HEK293 (cell line): Measurements from ENCODE around the gene DENND6B.

Source experiments
- GFI1B ChIP-seq: fragments of 450-650 bp; formaldehyde crosslinking; IDR thresholded peaks from 2 replicates; pipeline ENCODE4 v1.5.1; 2016; ENCODE audit warnings: missing biosample characterization, missing genetic modification characterization
- GLI2 ChIP-seq: fragments of 450-650 bp; formaldehyde crosslinking; IDR thresholded peaks from 2 replicates; pipeline ENCODE4; 2017; ENCODE audit warnings: missing biosample characterization, missing genetic modification characterization, low read depth, borderline replicate concordance
- GLIS1 ChIP-seq: fragments of 450-650 bp; formaldehyde crosslinking; IDR thresholded peaks from 2 replicates; pipeline ENCODE4 v1.5.1; 2016; ENCODE audit warnings: missing biosample characterization, missing genetic modification characterization
- GLIS2 ChIP-seq: fragments of 450-650 bp; formaldehyde crosslinking; IDR thresholded peaks from 2 replicates; pipeline ENCODE4 v1.5.1; 2016; ENCODE audit warnings: missing biosample characterization, missing genetic modification characterization
- MZF1 ChIP-seq: fragments of 450-650 bp; formaldehyde crosslinking; IDR thresholded peaks from 2 replicates; pipeline ENCODE4 v1.5.1; 2017; ENCODE audit warnings: missing biosample characterization, missing genetic modification characterization, borderline replicate concordance
- OVOL3 ChIP-seq: fragments of 450-650 bp; formaldehyde crosslinking; IDR thresholded peaks from 2 replicates; pipeline ENCODE4 v1.5.1; 2016; ENCODE audit warnings: missing biosample characterization, missing genetic modification characterization
- PATZ1 ChIP-seq: fragments of 450-650 bp; formaldehyde crosslinking; IDR thresholded peaks from 2 replicates; pipeline ENCODE4 v1.5.1; 2016; ENCODE audit warnings: missing biosample characterization, missing genetic modification characterization
- PRDM10 ChIP-seq: fragments of 450-650 bp; formaldehyde crosslinking; IDR thresholded peaks from 2 replicates; pipeline ENCODE4 v1.5.1; 2016; ENCODE audit warnings: missing biosample characterization, missing genetic modification characterization
- PRDM6 ChIP-seq: fragments of 450-650 bp; formaldehyde crosslinking; IDR thresholded peaks from 2 replicates; pipeline ENCODE4 v1.5.1; 2017; ENCODE audit warnings: missing biosample characterization, missing genetic modification characterization
- REPIN1 ChIP-seq: fragments of 450-650 bp; formaldehyde crosslinking; IDR thresholded peaks from 2 replicates; pipeline ENCODE4 v1.5.1; 2017; ENCODE audit warnings: missing biosample characterization, missing genetic modification characterization, low read depth
- SALL2 ChIP-seq: fragments of 450-650 bp; formaldehyde crosslinking; IDR thresholded peaks from 2 replicates; pipeline ENCODE4 v1.5.0; 2017; ENCODE audit warnings: missing biosample characterization, mild to moderate bottlenecking, missing genetic modification characterization, borderline replicate concordance
- SETDB1 ChIP-seq: IDR thresholded peaks from one replicate; pipeline ENCODE4 v1.6.1; 2017; ENCODE audit warnings: mild to moderate bottlenecking, low read length, moderate library complexity, mixed read lengths; ENCODE audit not compliant: insufficient read length
- ZBTB1 ChIP-seq: fragments of 450-650 bp; formaldehyde crosslinking; IDR thresholded peaks from 2 replicates; pipeline ENCODE4 v1.5.1; 2016; ENCODE audit warnings: missing biosample characterization, missing genetic modification characterization
- ZBTB26 ChIP-seq: fragments of 450-650 bp; formaldehyde crosslinking; optimal IDR thresholded peaks from 2 replicates; pipeline ENCODE3; 2016; ENCODE audit warnings: missing biosample characterization, mild to moderate bottlenecking, missing genetic modification characterization
- ZBTB7A ChIP-seq: fragments of 450-650 bp; formaldehyde crosslinking; IDR thresholded peaks from 2 replicates; pipeline ENCODE4 v1.5.1; 2016; ENCODE audit warnings: low read depth, missing biosample characterization, missing genetic modification characterization
- ZBTB8A ChIP-seq: fragments of 450-650 bp; formaldehyde crosslinking; IDR thresholded peaks from 2 replicates; pipeline ENCODE4 v1.5.1; 2016; ENCODE audit warnings: missing biosample characterization, missing genetic modification characterization
- ZFP3 ChIP-seq: fragments of 450-650 bp; formaldehyde crosslinking; IDR thresholded peaks from 2 replicates; pipeline ENCODE4 v1.5.1; 2016; ENCODE audit warnings: low read depth, missing biosample characterization, missing genetic modification characterization
- ZNF10 ChIP-seq: fragments of 450-650 bp; formaldehyde crosslinking; IDR thresholded peaks from 2 replicates; pipeline ENCODE4 v1.5.1; 2017; ENCODE audit warnings: missing biosample characterization, missing genetic modification characterization
- ZNF174 ChIP-seq: fragments of 450-650 bp; formaldehyde crosslinking; IDR thresholded peaks from 2 replicates; pipeline ENCODE4 v1.5.0; 2017; ENCODE audit warnings: missing biosample characterization, mild to moderate bottlenecking, missing genetic modification characterization
- ZNF19 ChIP-seq: fragments of 450-650 bp; formaldehyde crosslinking; IDR thresholded peaks from 2 replicates; pipeline ENCODE4; 2016; ENCODE audit warnings: missing biosample characterization, missing genetic modification characterization, low read depth
- ZNF335 ChIP-seq: fragments of 450-650 bp; formaldehyde crosslinking; conservative IDR thresholded peaks from 2 replicates; pipeline ENCODE4 v1.5.1; 2016; ENCODE audit warnings: missing biosample characterization, missing genetic modification characterization
- ZNF501 ChIP-seq: fragments of 450-650 bp; formaldehyde crosslinking; IDR thresholded peaks from 2 replicates; pipeline ENCODE4 v1.5.1; 2016; ENCODE audit warnings: missing biosample characterization, missing genetic modification characterization
- ZNF521 ChIP-seq: fragments of 450-650 bp; formaldehyde crosslinking; IDR thresholded peaks from 2 replicates; pipeline ENCODE4 v1.5.1; 2017; ENCODE audit warnings: missing biosample characterization, mild to moderate bottlenecking, missing genetic modification characterization
- ZNF530 ChIP-seq: fragments of 450-650 bp; formaldehyde crosslinking; IDR thresholded peaks from 2 replicates; pipeline ENCODE4 v1.5.1; 2016; ENCODE audit warnings: low read depth, missing biosample characterization, missing genetic modification characterization
- ZNF549 ChIP-seq: fragments of 450-650 bp; IDR thresholded peaks from 2 replicates; pipeline ENCODE4 v1.5.1; 2018; ENCODE audit warnings: missing biosample characterization, missing genetic modification characterization, mild to moderate bottlenecking, inconsistent platforms, moderate library complexity
- ZNF561 ChIP-seq: fragments of 450-650 bp; IDR thresholded peaks from 2 replicates; pipeline ENCODE4 v1.5.1; 2018; ENCODE audit warnings: missing biosample characterization, missing genetic modification characterization, borderline replicate concordance
- ZNF621 ChIP-seq: fragments of 450-650 bp; formaldehyde crosslinking; IDR thresholded peaks from 2 replicates; pipeline ENCODE4 v1.5.1; 2017; ENCODE audit warnings: missing biosample characterization, missing genetic modification characterization
- ZNF624 ChIP-seq: fragments of 450-650 bp; formaldehyde crosslinking; IDR thresholded peaks from 2 replicates; pipeline ENCODE4 v1.5.1; 2017; ENCODE audit warnings: missing biosample characterization, missing genetic modification characterization
- ZNF629 ChIP-seq: fragments of 450-650 bp; formaldehyde crosslinking; IDR thresholded peaks from 2 replicates; pipeline ENCODE4 v1.5.1; 2017; ENCODE audit warnings: missing biosample characterization, missing genetic modification characterization
- ZNF664 ChIP-seq: fragments of 450-650 bp; formaldehyde crosslinking; IDR thresholded peaks from 2 replicates; pipeline ENCODE4 v1.5.1; 2016; ENCODE audit warnings: missing biosample characterization, missing genetic modification characterization
- ZNF707 ChIP-seq: fragments of 450-650 bp; formaldehyde crosslinking; IDR thresholded peaks from 2 replicates; pipeline ENCODE4 v1.5.1; 2016; ENCODE audit warnings: missing biosample characterization, missing genetic modification characterization
- ZSCAN5A ChIP-seq: fragments of 450-650 bp; formaldehyde crosslinking; IDR thresholded peaks from 2 replicates; pipeline ENCODE4 v1.5.1; 2016; ENCODE audit warnings: missing biosample characterization, missing genetic modification characterization

DENND6B gene

GRCh38 chr22:50272044-50272802 is 54.6 kb downstream of the DENND6B start (continued):
- TF ChIP-seq ZBTB26 (tag by site-specific recombination): no peak
- TF ChIP-seq ZSCAN5A: no peak
- no peak for TF ChIP-seq ZNF174 (tag by site-specific recombination)
- peak; percentile 40 for TF ChIP-seq PRDM10 (tag by site-specific recombination)
- no peak for TF ChIP-seq ZFP3 (tag by site-specific recombination)
- no peak for TF ChIP-seq SALL2 (tag by site-specific recombination)
- no peak for TF ChIP-seq GLI2
- no peak for TF ChIP-seq ZBTB1 (tag by site-specific recombination)
- no peak for TF ChIP-seq MZF1 (tag by site-specific recombination)
- TF ChIP-seq SETDB1: no peak
- TF ChIP-seq ZBTB7A (tag by site-specific recombination): no peak
- TF ChIP-seq ZNF530: no peak
- TF ChIP-seq PATZ1: peak; percentile 45
- TF ChIP-seq GLIS1 (tag by site-specific recombination): peak; percentile 89
- TF ChIP-seq ZBTB8A (tag by site-specific recombination): no peak
- TF ChIP-seq PRDM6 (tag by site-specific recombination): no peak
- peak; percentile 62; the same call in 1 of the 2 replicates for TF ChIP-seq ZNF10 (tag by site-specific recombination)
- no peak for TF ChIP-seq ZNF664 (tag by site-specific recombination)
- TF ChIP-seq ZNF621: no peak
- no peak for TF ChIP-seq ZNF561 (tag by site-specific recombination)
- TF ChIP-seq GLIS2 (tag by site-specific recombination): peak; percentile 68
- TF ChIP-seq OVOL3: no peak
- TF ChIP-seq ZNF19: no peak
- no peak for TF ChIP-seq GFI1B (tag by site-specific recombination)
- no peak for TF ChIP-seq ZNF707 (tag by site-specific recombination)
- no peak for TF ChIP-seq ZNF624 (tag by site-specific recombination)
- TF ChIP-seq ZNF521 (tag by site-specific recombination): no peak
- TF ChIP-seq ZNF629 (tag by site-specific recombination): no peak
- TF ChIP-seq REPIN1 (tag by site-specific recombination): no peak
- no peak for TF ChIP-seq ZNF501 (tag by site-specific recombination)
- TF ChIP-seq ZNF335 (tag by site-specific recombination): no peak
- no peak for TF ChIP-seq ZNF549 (tag by site-specific recombination)
